Head of caudate nucleus (tissue), 42 donors: ENCODE data around the gene EMC9.

ENCODE experiments used
- DNase-seq, 42 donors: peaks; one replicate each; pipeline versions ENCODE4 v3.0.0 to v3.0.0-alpha.2; 2020 to 2021; ENCODE audit warnings: mixed read lengths in 7 of 42
- intact Hi-C: fragments of 100-400 bp; cut with DNase I; formaldehyde crosslinking; loops from one replicate; pipeline ENCODE4 v1.15.0; 2022

EMC9 gene

GRCh38 chr14:24136684-24137528, 4.5 kb downstream of the EMC9 start:
- peak in 2 of 42 donors; percentile 20 to 47 for DNase-seq
- intact Hi-C loops: no loop called here

DNA sequence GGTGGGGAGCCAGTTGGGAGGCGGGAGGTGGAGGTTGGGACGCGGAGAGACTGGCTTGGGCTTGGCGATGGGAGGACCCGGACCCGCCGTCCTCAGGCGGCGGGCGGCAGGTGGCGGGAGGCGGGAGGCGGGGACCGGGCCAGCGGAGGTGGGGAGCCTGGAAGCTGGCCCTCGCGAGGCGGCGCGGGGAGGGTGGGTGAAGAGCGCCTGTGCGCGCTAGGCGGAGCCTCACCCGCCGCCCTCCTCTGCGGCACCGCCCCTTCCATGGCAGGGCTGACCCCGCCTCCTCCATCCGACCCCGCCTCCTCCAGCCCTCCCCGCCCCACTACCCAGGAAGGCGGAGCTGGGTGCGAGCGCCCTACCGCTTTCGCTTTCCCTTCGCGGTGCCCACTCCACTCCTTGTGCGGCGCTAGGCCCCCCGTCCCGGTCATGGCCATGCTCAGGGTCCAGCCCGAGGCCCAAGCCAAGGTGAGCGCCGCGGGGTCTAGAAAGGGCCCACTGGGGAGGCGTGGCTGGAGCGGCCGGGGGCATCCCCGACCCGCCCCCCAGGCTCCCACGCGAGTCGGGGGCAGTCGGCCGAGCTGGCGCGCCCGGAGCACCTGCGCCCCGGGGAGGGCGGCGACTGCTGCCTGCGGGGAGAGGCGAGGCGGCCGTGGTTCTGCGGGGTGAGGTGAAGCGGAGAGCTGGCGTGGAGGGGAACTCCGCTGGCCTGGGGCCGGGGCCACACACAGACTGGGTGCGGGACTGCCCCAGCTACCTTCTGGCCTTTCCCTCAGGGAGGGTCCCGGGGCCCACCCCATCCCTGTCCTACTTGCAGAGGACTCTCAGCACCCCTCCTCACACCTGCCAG, 5.3 kb downstream of the EMC9 start, which contains the start of gene PSME1:
Gene PSME1 (plus strand): TSS at position 361 of the 850 bp plus-strand sequence. CDS start 69 bp downstream, at position 430.
- intact Hi-C loops: no loop called here
- DNase-seq: peak; percentile 80 to 98 (median 95)

DNA sequence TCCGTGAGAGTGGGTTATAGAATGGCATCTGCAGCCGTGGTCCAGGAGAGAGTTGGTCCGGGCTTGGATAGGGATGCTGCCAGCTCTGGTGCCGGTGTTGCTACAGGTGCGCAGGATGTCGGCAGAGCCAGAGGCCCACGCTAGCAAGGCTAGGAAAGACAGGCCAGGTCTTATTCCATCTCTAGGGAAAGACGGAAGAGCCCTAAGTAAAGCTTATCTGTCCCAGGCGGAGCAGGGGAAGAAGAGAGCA, 5.9 kb downstream of the EMC9 start:
- DNase-seq: peak in 7 of 42 donors; percentile 17 to 47 (median 23)
- intact Hi-C loops: no loop called here

- intact Hi-C loops: no loop called here
- no peak for DNase-seq
These were observed 7.7 kb downstream of the EMC9 start for GRCh38 chr14:24133735-24134134.

- intact Hi-C loops: no loop called here
- DNase-seq: no peak
These were observed 8.4 kb downstream of the EMC9 start for GRCh38 chr14:24132976-24133375.

- intact Hi-C loops: no loop called here
- DNase-seq: no peak
These were observed 9.2 kb downstream of the EMC9 start for GRCh38 chr14:24132061-24132685.

- intact Hi-C loops: no loop called here
- DNase-seq: no peak
These were observed 9.8 kb downstream of the EMC9 start for GRCh38 chr14:24131549-24131966.

- DNase-seq: no peak
- intact Hi-C loops: no loop called here
These were observed 10.5 kb downstream of the EMC9 start for GRCh38 chr14:24130717-24131548.

- intact Hi-C loops: no loop called here
- no peak for DNase-seq
These were observed 11.0 kb downstream of the EMC9 start, which contains the start of gene FITM1 for GRCh38 chr14:24130380-24130716. TSS of gene FITM1 (plus strand) at chr14:24130659. CDS start at chr14:24131564, 905 bp downstream.

DNA sequence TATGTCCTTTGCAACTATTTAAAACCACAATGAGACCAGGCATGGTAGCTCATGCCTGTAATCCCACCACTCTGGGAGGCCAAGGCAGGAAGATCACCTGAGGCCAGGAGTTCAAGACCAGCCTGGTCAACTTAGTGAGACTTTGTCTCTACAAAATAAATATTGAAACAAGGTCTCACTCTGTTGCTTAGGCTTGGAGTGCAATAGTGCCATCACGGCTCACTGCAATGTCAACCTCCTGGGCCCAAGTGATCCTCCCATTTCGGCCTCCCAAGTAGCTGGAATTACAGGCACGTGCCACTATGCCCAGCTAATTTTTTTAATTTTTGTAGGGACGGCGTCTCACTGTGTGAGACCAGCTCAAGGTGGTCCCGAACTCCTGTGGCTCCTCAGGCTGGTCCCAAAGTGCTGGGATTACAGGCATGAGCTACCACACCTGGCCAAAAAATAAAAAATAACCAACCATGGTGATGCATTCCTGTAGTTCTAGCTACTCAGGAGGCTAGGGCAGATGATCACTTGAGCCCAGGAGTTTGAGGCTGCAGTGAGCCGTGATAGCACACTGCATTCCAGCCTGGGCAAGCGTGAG, 11.9 kb downstream of the EMC9 start:
- intact Hi-C loops: no loop called here

GRCh38 chr14:24127673-24128072, 13.7 kb downstream of the EMC9 start:
- DNase-seq: no peak
- intact Hi-C loops: no loop called here

More for the DNA sequence above, 11.9 kb downstream of the EMC9 start:
- no peak for DNase-seq

GRCh38 chr14:24126939-24127338, 14.5 kb downstream of the EMC9 start:
- intact Hi-C loops: no loop called here
- no peak for DNase-seq

DNA sequence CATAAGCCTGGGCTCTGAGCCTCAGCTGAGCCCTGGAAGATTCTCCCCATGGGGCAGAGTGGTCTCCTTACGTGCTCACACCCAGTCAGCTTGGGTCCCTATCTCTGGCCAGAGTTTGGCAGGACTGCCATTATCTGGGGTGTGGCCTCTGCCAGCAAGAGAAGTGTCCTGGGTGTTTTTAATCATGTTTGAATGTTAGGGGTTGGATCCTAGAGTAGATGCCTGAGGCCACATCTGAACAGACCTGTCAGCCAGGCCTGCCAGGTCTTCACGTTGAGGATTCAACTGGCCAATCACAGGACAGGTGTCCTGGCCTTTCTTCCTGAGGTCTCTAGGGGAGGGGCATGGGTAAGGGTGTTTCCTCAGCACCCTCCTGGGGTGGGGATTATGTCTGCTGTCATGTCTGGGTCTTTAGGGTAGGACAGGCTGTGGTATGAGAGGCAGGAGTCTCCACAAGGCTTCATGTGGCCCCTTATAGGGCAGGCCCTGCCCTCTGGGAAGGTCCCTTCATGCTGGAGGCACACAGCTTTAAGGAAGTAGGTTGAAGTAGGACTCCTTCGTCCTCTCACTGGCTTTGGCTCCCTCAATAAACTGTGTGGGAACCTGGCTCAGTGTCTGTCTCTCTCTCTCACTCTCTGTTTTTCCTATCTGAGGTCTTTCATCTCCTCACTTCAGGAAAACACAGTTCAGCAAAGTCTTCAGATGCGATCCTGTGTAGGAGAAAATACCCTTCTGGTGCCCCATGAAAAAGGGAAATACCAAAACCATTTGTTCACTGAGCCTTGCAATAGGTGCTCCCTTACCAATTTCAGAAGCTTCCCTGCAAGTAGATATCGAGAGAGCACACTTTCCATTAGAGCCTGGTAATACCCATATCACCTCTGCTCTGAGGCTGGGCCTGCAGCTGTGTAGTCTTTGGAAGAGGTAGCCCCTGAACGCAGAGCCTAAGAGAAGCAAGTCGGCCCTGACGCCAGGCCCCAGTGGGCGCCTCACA, 17.7 kb downstream of the EMC9 start:
- no peak for DNase-seq
- intact Hi-C loops: no loop called here

DNA sequence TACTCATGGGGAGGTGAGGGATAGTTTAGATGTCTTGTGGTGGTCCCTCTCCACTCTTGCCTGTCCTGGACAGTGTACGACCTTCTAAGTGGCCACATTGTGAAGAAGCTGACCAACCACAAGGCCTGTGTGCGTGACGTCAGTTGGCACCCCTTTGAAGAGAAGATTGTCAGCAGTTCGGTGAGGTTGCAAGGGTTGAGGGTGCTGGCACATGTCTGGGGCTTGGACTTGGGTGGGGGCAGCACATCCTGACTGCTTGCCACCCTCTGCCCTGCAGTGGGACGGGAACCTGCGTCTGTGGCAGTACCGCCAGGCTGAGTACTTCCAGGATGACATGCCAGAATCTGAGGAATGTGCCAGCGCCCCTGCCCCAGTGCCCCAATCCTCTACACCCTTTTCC, 18.5 kb downstream of the EMC9 start:
- intact Hi-C loops: no loop called here
- DNase-seq: no peak

DNA sequence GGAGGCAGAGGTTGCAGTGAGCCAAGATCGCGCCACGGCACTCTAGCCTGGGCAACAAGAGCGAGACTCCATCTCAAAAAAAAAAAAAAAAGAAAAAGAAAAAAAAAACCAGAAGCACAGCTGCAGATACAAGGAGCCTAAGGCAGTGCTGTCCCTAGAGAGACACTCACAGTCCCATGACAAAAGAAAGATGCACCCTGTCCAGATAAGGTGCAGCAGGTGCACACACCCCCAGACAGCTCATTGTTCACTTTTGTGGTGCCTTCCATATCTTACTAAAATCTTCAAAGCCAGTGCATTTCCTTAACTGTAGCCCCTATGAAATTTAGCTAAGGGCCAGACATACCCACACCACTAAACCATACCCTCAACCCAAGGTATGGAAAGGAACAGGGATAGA, 19.0 kb downstream of the EMC9 start:
- no peak for DNase-seq
- intact Hi-C loops: no loop called here

- intact Hi-C loops: no loop called here
- DNase-seq: no peak
These were observed 20.2 kb downstream of the EMC9 start for GRCh38 chr14:24121210-24121609.

DNA sequence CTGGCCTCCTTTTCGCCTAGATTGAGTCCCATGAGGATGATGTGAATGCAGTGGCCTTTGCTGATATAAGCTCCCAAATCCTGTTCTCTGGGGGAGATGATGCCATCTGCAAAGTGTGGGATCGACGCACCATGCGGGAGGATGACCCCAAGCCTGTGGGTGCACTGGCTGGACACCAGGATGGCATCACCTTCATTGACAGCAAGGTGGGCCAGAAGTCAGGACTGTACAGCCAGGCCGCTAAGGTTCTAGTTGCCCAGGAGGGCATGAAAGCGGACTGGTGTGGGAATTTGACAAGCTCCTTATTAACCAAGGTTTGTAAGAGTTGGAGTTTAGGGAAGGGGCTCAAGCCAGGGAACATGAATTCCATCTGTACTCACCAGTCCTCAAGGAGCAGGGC, 21.7 kb downstream of the EMC9 start:
- intact Hi-C loops: no loop called here
- DNase-seq: no peak

GRCh38 chr14:24117179-24117578, 24.2 kb downstream of the EMC9 start:
- intact Hi-C loops: no loop called here
- DNase-seq: no peak
